Esophagus muscularis mucosa (tissue), 4 donors: Measurements from ENCODE around the gene REG4. TPM values are rescaled to one million over a fixed set of nuclear protein-coding genes. Genes with fewer than 3 reads are reported as not detected.

ENCODE experiments used
- DNase-seq: peaks from one replicate; pipeline ENCODE4 v3.0.0-alpha.2; 2017; ENCODE audit errors: extremely low spot score
- H3K27ac ChIP-seq, 4 donors: fragments of 200-600 bp; sonication (generic); replicated peaks in 1 of 4; 1 replicate in 3 of 4; 2 replicates in 1 of 4; pipeline ENCODE4 v1.5.1; 2016 to 2019; ENCODE audit warnings: mild to moderate bottlenecking in 1 of 4
- H3K27me3 ChIP-seq, 4 donors: fragments of 200-600 bp; sonication (generic); one replicate each; pipeline versions ENCODE4 v1.5.1 to v1.6.0; 2016 to 2019
- H3K36me3 ChIP-seq, 4 donors: fragments of 200-600 bp; sonication (generic); one replicate each; pipeline ENCODE4 v1.5.1; 2016 to 2019
- H3K4me1 ChIP-seq, 4 donors: fragments of 200-600 bp; sonication (generic); one replicate each; pipeline ENCODE4 v1.5.1; 2016 to 2019
- H3K4me3 ChIP-seq, 4 donors: fragments of 200-600 bp; sonication (generic); 1 replicate in 2 of 4; 2 replicates in 2 of 4; pipeline ENCODE4 v1.5.1; 2016 to 2019; ENCODE audit warnings: mild to moderate bottlenecking in 4 of 4, moderate library complexity in 1 of 4
- H3K9me3 ChIP-seq, 4 donors: fragments of 200-600 bp; sonication (generic); 1 replicate in 3 of 4; 2 replicates in 1 of 4; pipeline ENCODE4 v1.5.1; 2016 to 2019
- EP300 ChIP-seq: sonication (generic); formaldehyde crosslinking; IDR thresholded peaks from one replicate; pipeline ENCODE4 v1.6.1; 2017; ENCODE audit warnings: antibody characterized with exemption
- POLR2A ChIP-seq: fragments of 450-650 bp; IDR thresholded peaks from one replicate; pipeline ENCODE4 v1.6.1; 2017; ENCODE audit warnings: antibody characterized with exemption, moderate library complexity, mild to moderate bottlenecking, low read depth
- POLR2AphosphoS5 ChIP-seq, 2 donors: sonication (generic); formaldehyde crosslinking; IDR thresholded peaks; one replicate each; pipeline ENCODE4 v1.6.1; 2017; ENCODE audit warnings: antibody characterized with exemption in 2 of 2
- WGBS: methylation state at CpG from one replicate; pipeline ENCODE4 v1.1.5; 2018; 5-methylcytosine and 5-hydroxymethylcytosine counted together
- intact Hi-C: fragments of 100-400 bp; cut with DNase I; formaldehyde crosslinking; loops from one replicate; pipeline ENCODE4 v1.15.1; 2023
- total RNA-seq, 4 donors: library from RNA; depleted of rRNA; stranded (reverse); fragments of >200 nt; gene quantifications; one replicate each; pipeline versions ENCODE4 v1.1.0 to v1.2.1, GENCODE V29; 2016
- TF ChIP-seq, protein P1 (sequence below), 3 experiments: fragments of 200-600 bp in 2 of 3; fragments of 450-650 bp in 1 of 3; sonication (generic) in 2 of 3; IDR thresholded peaks; one replicate each; pipeline ENCODE4 v1.5.1; 2017 to 2019; ENCODE audit warnings: antibody characterized with exemption in 3 of 3, mild to moderate bottlenecking in 2 of 3, moderate library complexity in 1 of 3

Gene REG4
- total RNA-seq, 4 donors from 2014 or later, result not detected

- no peak for DNase-seq
- H3K4me3 ChIP-seq, result no peak overlapping the region
- H3K27me3 ChIP-seq, result no peaks in the 10 kb centered on the region
- 94% methylated on average over 2 of the region's 2 CpGs for WGBS
- H3K27ac ChIP-seq, result no peak overlapping the region
- intact Hi-C loops, result no loop called here
- H3K36me3 ChIP-seq, result no peaks in the 10 kb centered on the region
- no peaks in the 10 kb centered on the region for H3K9me3 ChIP-seq
- peaks cover 0 to 8% (median 0%) of the 10 kb centered on the region in 4 donors for H3K4me1 ChIP-seq
- TF ChIP-seq POLR2A (no peak), EP300 (no peak)
These were observed 811 bp upstream of the REG4 start for GRCh38 chr1:119811985-119812557.

- TF ChIP-seq, protein P1, sequence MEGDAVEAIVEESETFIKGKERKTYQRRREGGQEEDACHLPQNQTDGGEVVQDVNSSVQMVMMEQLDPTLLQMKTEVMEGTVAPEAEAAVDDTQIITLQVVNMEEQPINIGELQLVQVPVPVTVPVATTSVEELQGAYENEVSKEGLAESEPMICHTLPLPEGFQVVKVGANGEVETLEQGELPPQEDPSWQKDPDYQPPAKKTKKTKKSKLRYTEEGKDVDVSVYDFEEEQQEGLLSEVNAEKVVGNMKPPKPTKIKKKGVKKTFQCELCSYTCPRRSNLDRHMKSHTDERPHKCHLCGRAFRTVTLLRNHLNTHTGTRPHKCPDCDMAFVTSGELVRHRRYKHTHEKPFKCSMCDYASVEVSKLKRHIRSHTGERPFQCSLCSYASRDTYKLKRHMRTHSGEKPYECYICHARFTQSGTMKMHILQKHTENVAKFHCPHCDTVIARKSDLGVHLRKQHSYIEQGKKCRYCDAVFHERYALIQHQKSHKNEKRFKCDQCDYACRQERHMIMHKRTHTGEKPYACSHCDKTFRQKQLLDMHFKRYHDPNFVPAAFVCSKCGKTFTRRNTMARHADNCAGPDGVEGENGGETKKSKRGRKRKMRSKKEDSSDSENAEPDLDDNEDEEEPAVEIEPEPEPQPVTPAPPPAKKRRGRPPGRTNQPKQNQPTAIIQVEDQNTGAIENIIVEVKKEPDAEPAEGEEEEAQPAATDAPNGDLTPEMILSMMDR (IDR thresholded peaks at IDR 0.05), result peak; percentile 79 to 92 (median 85)
- no peak for TF ChIP-seq POLR2A
- Histone ChIP-seq H3K36me3 (no peaks in the 10 kb centered on the region), H3K27me3 (no peaks in the 10 kb centered on the region), H3K27ac (no peak overlapping the region), H3K4me3 (no peak overlapping the region), H3K9me3 (no peaks in the 10 kb centered on the region), H3K4me1 (peaks cover 0 to 8% (median 0%) of the 10 kb centered on the region in 4 donors)
- WGBS, result 2% methylated on average over 6 of the region's 6 CpGs
- DNase-seq, result no peak
- intact Hi-C loops, result loop anchor here (2.0 kb wide), 1 partner anchor 64 kb away; no protein-coding TSS in a partner anchor
These were observed 2.2 kb downstream of the REG4 start for GRCh38 chr1:119808972-119809550.

GRCh38 chr1:119808491-119808890, 2.8 kb downstream of the REG4 start:
- no peaks in the 10 kb centered on the region for H3K27me3 ChIP-seq
- intact Hi-C loops, result loop anchor here (2.0 kb wide), 1 partner anchor 64 kb away; no protein-coding TSS in a partner anchor
- WGBS, result 48% methylated on average over 3 of the region's 3 CpGs
- no peaks in the 10 kb centered on the region for H3K9me3 ChIP-seq
- TF ChIP-seq EP300, result no peak
- TF ChIP-seq, protein P1 (IDR thresholded peaks at IDR 0.05), result no peak
- TF ChIP-seq POLR2A, result no peak
- no peak for TF ChIP-seq POLR2AphosphoS5 (IDR thresholded peaks at IDR 0.05)
- H3K4me1 ChIP-seq, result peaks cover 0 to 8% (median 0%) of the 10 kb centered on the region in 4 donors
- H3K27ac ChIP-seq, result no peak overlapping the region
- no peaks in the 10 kb centered on the region for H3K36me3 ChIP-seq
- no peak overlapping the region for H3K4me3 ChIP-seq
- no peak for DNase-seq

DNA sequence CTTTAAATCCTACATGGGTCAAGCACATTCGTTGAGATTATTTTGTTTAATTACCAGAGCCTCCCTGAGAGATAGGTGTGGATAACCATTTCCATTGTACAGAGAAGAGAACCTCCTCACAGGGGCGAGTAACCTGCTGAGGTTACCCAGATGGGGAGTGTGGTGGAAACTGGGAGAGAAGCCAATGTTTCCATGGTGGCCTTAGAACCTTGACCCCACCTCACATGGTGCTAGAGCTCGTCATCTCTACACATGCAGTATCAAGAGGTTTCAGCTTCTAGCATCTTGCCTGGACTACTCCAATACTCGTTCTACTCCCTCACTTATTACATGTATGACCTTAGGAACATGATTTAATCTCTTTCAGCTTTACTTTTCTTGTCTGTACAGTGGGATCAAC, 4.8 kb downstream of the REG4 start:
- Histone ChIP-seq H3K4me1 (peaks cover 0 to 13% (median 4%) of the 10 kb centered on the region in 4 donors), H3K9me3 (no peaks in the 10 kb centered on the region), H3K36me3 (no peaks in the 10 kb centered on the region), H3K4me3 (no peak overlapping the region), H3K27me3 (no peaks in the 10 kb centered on the region), H3K27ac (no peak overlapping the region)
- intact Hi-C loops, result no loop called here
- DNase-seq, result peak; percentile 24
- no peak for TF ChIP-seq EP300
- 83% methylated on average over 4 of the region's 4 CpGs for WGBS

DNA sequence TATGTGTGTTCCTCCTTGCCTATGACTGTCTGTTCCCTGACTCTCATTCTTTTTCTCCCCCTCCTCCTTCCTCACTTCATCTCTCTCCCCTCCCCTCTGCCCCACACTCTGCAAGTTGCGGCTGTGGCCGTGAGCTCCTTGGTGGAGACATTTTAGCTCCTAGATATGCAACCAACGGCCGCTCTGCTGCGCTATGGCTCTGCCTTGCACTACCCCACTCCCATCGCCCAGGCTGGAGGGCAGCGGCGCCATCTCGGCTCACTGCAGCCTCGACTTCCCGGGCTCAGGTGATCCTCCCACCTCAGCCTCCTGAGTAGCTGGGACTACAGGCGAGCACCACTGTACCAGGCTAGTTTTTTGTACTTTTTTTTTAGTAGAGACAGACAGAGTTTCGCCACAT, 5.5 kb downstream of the REG4 start:
- no peaks in the 10 kb centered on the region for H3K27me3 ChIP-seq
- H3K4me3 ChIP-seq, result no peak overlapping the region
- WGBS, result 89% methylated on average over 13 of the region's 13 CpGs
- peaks cover 0 to 13% (median 4%) of the 10 kb centered on the region in 4 donors for H3K4me1 ChIP-seq
- H3K36me3 ChIP-seq, result no peaks in the 10 kb centered on the region
- no peaks in the 10 kb centered on the region for H3K9me3 ChIP-seq
- intact Hi-C loops, result no loop called here
- TF ChIP-seq POLR2AphosphoS5 (IDR thresholded peaks at IDR 0.05) (no peak), POLR2A (no peak), EP300 (no peak)
- TF ChIP-seq, protein P1 (IDR thresholded peaks at IDR 0.05), result no peak
- DNase-seq, result peak; percentile 39
- H3K27ac ChIP-seq, result no peak overlapping the region
